Ishikawa (cell line): ENCODE measurements around the gene MEF2C.

Source experiments
- CEBPB ChIP-seq: IDR thresholded peaks from 2 replicates; pipeline ENCODE4 v1.6.1; 2012
- CREB1 ChIP-seq: IDR thresholded peaks from 2 replicates; pipeline ENCODE4 v1.6.1; 2012; ENCODE audit warnings: low read depth
- EGR1 ChIP-seq: IDR thresholded peaks from 2 replicates; pipeline ENCODE4 v1.6.1; 2012
- EP300 ChIP-seq: IDR thresholded peaks from 2 replicates; pipeline ENCODE4 v1.6.1; 2012; ENCODE audit warnings: borderline replicate concordance
- RAD21 ChIP-seq: IDR thresholded peaks from 2 replicates; pipeline ENCODE4 v1.6.1; 2012; ENCODE audit warnings: low read depth
- TAF1 ChIP-seq: IDR thresholded peaks from 2 replicates; pipeline ENCODE4 v1.6.1; 2012; ENCODE audit warnings: low read depth, mild to moderate bottlenecking
- TCF12 ChIP-seq: IDR thresholded peaks from 2 replicates; pipeline ENCODE4 v1.6.1; 2012; ENCODE audit warnings: low read depth

DNA sequence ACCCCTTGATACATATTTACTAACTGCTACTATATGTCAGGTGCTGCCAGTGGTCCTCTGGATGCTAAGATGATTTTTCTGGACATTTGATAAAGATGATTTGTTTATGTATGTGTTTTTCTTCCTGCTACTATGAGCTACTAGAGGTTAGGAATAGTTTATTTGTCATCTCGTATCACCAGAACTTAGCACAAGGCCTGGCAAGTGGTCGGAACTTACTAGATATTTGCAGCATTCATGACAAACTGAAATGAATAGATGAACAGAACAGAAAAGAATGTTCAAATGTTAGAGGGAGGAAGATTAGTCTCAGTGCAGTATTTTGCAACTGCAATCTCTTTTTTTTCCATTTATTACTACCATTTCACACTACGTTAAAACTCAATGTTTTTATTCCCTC lies 114.6 kb downstream of the MEF2C start:
- no peak for TF ChIP-seq RAD21
- TF ChIP-seq TAF1 = no peak
- no peak for TF ChIP-seq EGR1
- TF ChIP-seq TCF12 = no peak
- TF ChIP-seq CREB1 = no peak
- no peak for TF ChIP-seq EP300
- TF ChIP-seq CEBPB = no peak
